Thyroid gland (tissue), 4 donors: ENCODE results near the gene WDR20.

ENCODE experiments used
- POLR2A ChIP-seq, 2 donors: fragments of 450-650 bp; IDR thresholded peaks; one replicate each; pipeline ENCODE4 v1.6.1; 2017; ENCODE audit warnings: antibody characterized with exemption in 2 of 2, mild to moderate bottlenecking in 2 of 2, moderate library complexity in 1 of 2
- TF ChIP-seq, protein P1 (sequence below), 6 experiments: fragments of 200-600 bp in 3 of 6; fragments of 450-650 bp in 3 of 6; sonication (generic) in 3 of 6; IDR thresholded peaks; one replicate each; pipeline ENCODE4 v1.5.1; 2016 to 2019; ENCODE audit warnings: antibody characterized with exemption in 6 of 6, mild to moderate bottlenecking in 2 of 6, inconsistent platforms in 1 of 6, moderate library complexity in 1 of 6

DNA sequence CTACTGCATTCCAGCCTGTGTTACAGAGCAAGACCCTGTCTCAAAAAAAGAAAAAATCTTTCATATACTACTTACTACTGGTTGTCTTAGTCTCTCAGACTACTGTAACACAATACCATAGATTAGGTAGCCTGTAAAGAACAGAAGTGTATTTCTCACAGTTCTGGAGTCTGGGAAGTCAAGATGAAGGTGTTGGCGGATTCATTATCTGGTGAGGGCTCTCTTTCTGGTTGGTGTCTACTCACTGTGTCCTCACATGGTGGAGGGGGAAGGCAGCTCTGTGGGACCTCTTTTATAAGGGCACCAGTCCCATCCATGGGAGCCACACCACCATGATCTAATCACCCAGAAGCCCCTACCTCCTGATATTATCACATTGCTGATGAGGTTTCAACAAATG, 14.4 kb downstream of the WDR20 start:
- TF ChIP-seq, protein P1, sequence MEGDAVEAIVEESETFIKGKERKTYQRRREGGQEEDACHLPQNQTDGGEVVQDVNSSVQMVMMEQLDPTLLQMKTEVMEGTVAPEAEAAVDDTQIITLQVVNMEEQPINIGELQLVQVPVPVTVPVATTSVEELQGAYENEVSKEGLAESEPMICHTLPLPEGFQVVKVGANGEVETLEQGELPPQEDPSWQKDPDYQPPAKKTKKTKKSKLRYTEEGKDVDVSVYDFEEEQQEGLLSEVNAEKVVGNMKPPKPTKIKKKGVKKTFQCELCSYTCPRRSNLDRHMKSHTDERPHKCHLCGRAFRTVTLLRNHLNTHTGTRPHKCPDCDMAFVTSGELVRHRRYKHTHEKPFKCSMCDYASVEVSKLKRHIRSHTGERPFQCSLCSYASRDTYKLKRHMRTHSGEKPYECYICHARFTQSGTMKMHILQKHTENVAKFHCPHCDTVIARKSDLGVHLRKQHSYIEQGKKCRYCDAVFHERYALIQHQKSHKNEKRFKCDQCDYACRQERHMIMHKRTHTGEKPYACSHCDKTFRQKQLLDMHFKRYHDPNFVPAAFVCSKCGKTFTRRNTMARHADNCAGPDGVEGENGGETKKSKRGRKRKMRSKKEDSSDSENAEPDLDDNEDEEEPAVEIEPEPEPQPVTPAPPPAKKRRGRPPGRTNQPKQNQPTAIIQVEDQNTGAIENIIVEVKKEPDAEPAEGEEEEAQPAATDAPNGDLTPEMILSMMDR (IDR thresholded peaks at IDR 0.05), result no peak
- no peak for TF ChIP-seq POLR2A (IDR thresholded peaks at IDR 0.05)
